ENCODE data around the gene RGS7BP.

DNA sequence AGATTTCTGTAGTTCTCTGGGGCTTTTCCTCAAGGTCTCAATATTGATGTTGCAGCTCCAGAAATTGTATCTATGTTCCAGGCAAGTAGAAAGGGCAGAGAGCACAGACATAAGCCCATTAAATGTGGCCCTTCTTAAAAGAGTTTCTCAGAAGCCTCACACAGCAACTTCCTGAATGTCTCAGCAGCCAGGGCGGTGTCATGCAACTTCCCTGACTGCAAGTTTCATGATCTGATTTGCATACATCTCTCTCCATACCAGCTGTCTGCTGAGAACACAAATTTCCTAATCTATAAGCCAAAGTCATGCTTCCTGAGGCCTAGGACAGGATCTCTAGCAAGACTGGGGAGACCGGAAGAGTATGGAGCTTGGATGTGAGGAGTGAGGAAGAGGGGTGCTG is 13.0 kb downstream of the RGS7BP start:
- no peak for TF ChIP-seq GATA2 (IDR thresholded peaks at IDR 0.05; ENCODE audit: low read depth, low read length)
- no peak for TF ChIP-seq GATA3 (IDR thresholded peaks at IDR 0.05; ENCODE audit: low read depth, low read length)

Data from SH-SY5Y (cell line).